Right lobe of liver (tissue), 6 donors: ENCODE data around the gene PPP1R15B. TPM values are rescaled to one million over a fixed set of nuclear protein-coding genes. Genes with fewer than 3 reads are reported as not detected.

Experiments used
- ATAC-seq, 4 donors: fragments of 200-7000 bp; cut with Tn5 transposase; one replicate each; pipeline ENCODE4 v1.9.1; 2020; ENCODE audit warnings: mild to moderate bottlenecking in 4 of 4, moderate library complexity in 4 of 4
- DNase-seq, 3 donors: peaks; one replicate each; pipeline ENCODE4 v3.0.0-alpha.2; 2020
- H3K27ac ChIP-seq, 3 donors: fragments of 200-600 bp; one replicate each; pipeline ENCODE4 v1.8.0; 2022
- H3K27me3 ChIP-seq, 2 donors: fragments of 200-600 bp; one replicate each; pipeline ENCODE4 v1.8.0; 2022
- H3K36me3 ChIP-seq, 4 donors: fragments of 200-600 bp; sonication (generic) in 1 of 4; one replicate each; pipeline versions ENCODE4 v1.5.1 to v1.8.0; 2017 to 2022; ENCODE audit warnings: control low read depth in 1 of 4
- H3K4me1 ChIP-seq, 4 donors: fragments of 200-600 bp; sonication (generic) in 1 of 4; one replicate each; pipeline versions ENCODE4 v1.5.1 to v1.8.0; 2017 to 2022; ENCODE audit warnings: control low read depth in 1 of 4
- H3K4me3 ChIP-seq, 3 donors: fragments of 200-600 bp; one replicate each; pipeline ENCODE4 v1.8.0; 2022
- H3K9me3 ChIP-seq, 4 donors: fragments of 200-600 bp; sonication (generic) in 1 of 4; one replicate each; pipeline versions ENCODE4 v1.5.1 to v1.8.0; 2017 to 2022; ENCODE audit warnings: control low read depth in 1 of 4
- CTCF ChIP-seq, 4 donors: fragments of 200-600 bp in 3 of 4; fragments of 450-650 bp in 1 of 4; IDR thresholded peaks; one replicate each; pipeline versions ENCODE4 v1.5.1 to v1.8.0; 2016 to 2022; ENCODE audit warnings: antibody characterized with exemption in 4 of 4, mild to moderate bottlenecking in 2 of 4
- POLR2A ChIP-seq: fragments of 450-650 bp; IDR thresholded peaks from one replicate; pipeline ENCODE4 v1.6.1; 2017; ENCODE audit warnings: antibody characterized with exemption, mild to moderate bottlenecking
- WGBS: methylation state at CpG from one replicate; pipeline ENCODE4 v1.1.6; 2018; ENCODE audit warnings: low coverage, low lambda C conversion rate; ENCODE audit not compliant: insufficient coverage; ENCODE audit errors: missing lambda C conversion rate; 5-methylcytosine and 5-hydroxymethylcytosine counted together
- intact Hi-C, 2 donors: fragments of 100-400 bp; cut with DNase I; formaldehyde crosslinking; loops; one replicate each; pipeline versions ENCODE4 v1.11.2 to v1.14.1; 2022
- total RNA-seq, 6 experiments: library from RNA; depleted of rRNA in 2 of 6; stranded (reverse); fragments of >200 nt in 2 of 6; fragmentation: NEBNext Ultra II Directional in 3 of 6; extraction: Animal tissue kit (Norgen Biotek cat#: 25700) in 3 of 6; gene quantifications; one replicate each; pipeline versions ENCODE4 v1.1.0 to v1.2.4, GENCODE V29; 2016 to 2023
- donor health status: DM: no; HTN: yes; CAD: no.
- donor health status: DM: no; HTN: no; CAD: no.
- donor health status: DM: no; HTN: no; CAD: no.
- donor health status: DM: no; HTN: yes; CAD: no.
- donor health status: DM: no; HTN: yes; CAD: no.

The PPP1R15B gene
- total RNA-seq, 6 experiments from 2014 or later, result 28.6 to 43.6 (median 34.3) TPM

GRCh38 chr1:204385727-204386126 is 25.9 kb downstream of the PPP1R15B start:
- Histone ChIP-seq H3K36me3 (no peaks in the 10 kb centered on the region), H3K4me3 (no peak overlapping the region), H3K4me1 (no peaks in the 10 kb centered on the region), H3K27ac (no peak overlapping the region), H3K9me3 (no peaks in the 10 kb centered on the region), H3K27me3 (no peaks in the 10 kb centered on the region)
- intact Hi-C loops, result no loop called here
- ATAC-seq (no peak), DNase-seq (no peak)
- WGBS, result 96% methylated on average over 2 of the region's 2 CpGs
- TF ChIP-seq CTCF (IDR thresholded peaks at IDR 0.05), result no peak
- TF ChIP-seq POLR2A, result no peak

- Histone ChIP-seq H3K27me3 (no peaks in the 10 kb centered on the region), H3K4me3 (no peak overlapping the region), H3K36me3 (no peaks in the 10 kb centered on the region), H3K27ac (no peak overlapping the region), H3K4me1 (no peaks in the 10 kb centered on the region), H3K9me3 (no peaks in the 10 kb centered on the region)
- intact Hi-C loops, result no loop called here
- TF ChIP-seq CTCF (IDR thresholded peaks at IDR 0.05) (no peak), POLR2A (no peak)
- DNase-seq, result no peak
- 73% methylated on average over 3 of the region's 7 CpGs for WGBS
- ATAC-seq, result peak in 3 of 4 donors; percentile 17 to 41 (median 38)
Measured at GRCh38 chr1:204384636-204385352, 26.8 kb downstream of the PPP1R15B start.

DNA sequence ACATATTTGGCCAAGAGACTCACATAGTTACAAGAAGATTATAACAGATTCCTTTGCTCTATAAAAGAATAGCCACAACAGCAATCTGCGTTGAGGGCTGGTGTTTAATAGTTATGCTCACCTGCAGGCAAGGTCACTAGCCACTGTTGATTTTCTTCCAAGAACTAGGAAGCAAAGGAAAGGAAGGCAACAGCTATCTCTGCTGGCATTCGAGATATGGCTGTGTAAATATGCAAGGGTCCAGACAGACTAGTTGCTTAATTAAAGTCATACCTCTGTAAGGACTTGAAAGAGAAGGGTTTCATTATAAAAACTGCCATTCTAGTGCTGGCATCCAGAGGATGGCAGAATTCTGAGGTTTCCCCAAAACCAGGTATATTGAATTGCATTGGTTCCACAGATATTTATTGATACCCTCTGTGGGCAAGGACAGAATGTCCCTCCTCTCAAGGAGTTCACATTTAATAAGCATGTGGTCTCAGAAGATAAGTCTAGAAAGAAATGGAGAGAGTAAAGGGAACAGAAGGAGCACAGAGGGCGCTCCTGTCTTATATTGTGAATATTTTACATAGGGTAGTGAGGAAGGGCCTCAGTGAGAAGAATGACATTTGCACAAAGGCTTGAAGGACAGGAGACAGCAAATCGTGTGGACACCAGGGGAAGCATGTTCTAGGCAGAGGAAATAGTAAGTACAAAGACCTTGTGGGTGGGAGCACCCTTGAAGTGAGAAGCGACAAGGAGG is 28.3 kb downstream of the PPP1R15B start:
- Histone ChIP-seq H3K36me3 (no peaks in the 10 kb centered on the region), H3K4me3 (no peak overlapping the region), H3K27me3 (no peaks in the 10 kb centered on the region), H3K9me3 (no peaks in the 10 kb centered on the region), H3K4me1 (peaks cover 0 to under 1% (median 0%) of the 10 kb centered on the region in 4 donors), H3K27ac (no peak overlapping the region)
- 61% methylated on average over 4 of the region's 5 CpGs for WGBS
- no peak for DNase-seq
- intact Hi-C loops, result no loop called here
- no peak for ATAC-seq
- TF ChIP-seq CTCF (IDR thresholded peaks at IDR 0.05) (no peak), POLR2A (no peak)

GRCh38 chr1:204382714-204383083 is 28.9 kb downstream of the PPP1R15B start:
- 83% methylated on average over 2 of the region's 2 CpGs for WGBS
- no peak overlapping the region for H3K4me3 ChIP-seq

More at GRCh38 chr1:204382714-204383083, 28.9 kb downstream of the PPP1R15B start:
- Histone ChIP-seq H3K9me3 (no peaks in the 10 kb centered on the region), H3K27ac (no peak overlapping the region), H3K36me3 (no peaks in the 10 kb centered on the region), H3K4me1 (peaks cover 0 to 3% (median 0%) of the 10 kb centered on the region in 4 donors), H3K27me3 (no peaks in the 10 kb centered on the region)
- ATAC-seq, result no peak
- intact Hi-C loops, result no loop called here
- TF ChIP-seq CTCF (IDR thresholded peaks at IDR 0.05) (no peak), POLR2A (no peak)
- no peak for DNase-seq
